ENCODE data around the gene RASGRF2.
A peak's percentile ranks its signal among the peaks of the same experiment; 100 is the strongest.

Gene RASGRF2

GRCh38 chr5:80951366-80951765, 8.8 kb upstream of the RASGRF2 start:
- Histone ChIP-seq H3K9me3 (ENCODE audit: control insufficient read depth, low read length) (no peaks in the 10 kb centered on the region), H3K27me3 (replicated peaks; ENCODE audit: control insufficient read depth, insufficient read depth, low read length, poor library complexity, severe bottlenecking) (no peaks in the 10 kb centered on the region), H3K4me1 (ENCODE audit: control insufficient read depth, insufficient read depth, low read length, poor library complexity, severe bottlenecking) (no peaks in the 10 kb centered on the region), H3K27ac (ENCODE audit: insufficient read depth, low read length, poor library complexity, severe bottlenecking) (no peak overlapping the region), H3K36me3 (ENCODE audit: control insufficient read depth, insufficient read depth, low read length) (no peaks in the 10 kb centered on the region), H3K4me3 (ENCODE audit: insufficient read depth, low read depth, low read length, poor library complexity, severe bottlenecking) (no peak overlapping the region)
- no peak for DNase-seq

GRCh38 chr5:80953587-80953986, 6.6 kb upstream of the RASGRF2 start:
- Histone ChIP-seq H3K36me3 (ENCODE audit: control insufficient read depth, insufficient read depth, low read length) (no peaks in the 10 kb centered on the region), H3K4me1 (ENCODE audit: control insufficient read depth, insufficient read depth, low read length, poor library complexity, severe bottlenecking) (no peaks in the 10 kb centered on the region), H3K4me3 (ENCODE audit: insufficient read depth, low read depth, low read length, poor library complexity, severe bottlenecking) (no peak overlapping the region), H3K9me3 (ENCODE audit: control insufficient read depth, low read length) (no peaks in the 10 kb centered on the region), H3K27me3 (replicated peaks; ENCODE audit: control insufficient read depth, insufficient read depth, low read length, poor library complexity, severe bottlenecking) (no peaks in the 10 kb centered on the region), H3K27ac (ENCODE audit: insufficient read depth, low read length, poor library complexity, severe bottlenecking) (no peak overlapping the region)
- no peak for DNase-seq

GRCh38 chr5:80955082-80955590, 5.0 kb upstream of the RASGRF2 start:
- no peaks in the 10 kb centered on the region for H3K27me3 ChIP-seq (replicated peaks; ENCODE audit: control insufficient read depth, insufficient read depth, low read length, poor library complexity, severe bottlenecking)
- no peaks in the 10 kb centered on the region for H3K36me3 ChIP-seq (ENCODE audit: control insufficient read depth, insufficient read depth, low read length)
- no peak overlapping the region for H3K4me3 ChIP-seq (ENCODE audit: insufficient read depth, low read depth, low read length, poor library complexity, severe bottlenecking)
- peaks cover 4% of the 10 kb centered on the region for H3K4me1 ChIP-seq (ENCODE audit: control insufficient read depth, insufficient read depth, low read length, poor library complexity, severe bottlenecking)
- no peaks in the 10 kb centered on the region for H3K9me3 ChIP-seq (ENCODE audit: control insufficient read depth, low read length)
- no peak for DNase-seq
- H3K27ac ChIP-seq (ENCODE audit: insufficient read depth, low read length, poor library complexity, severe bottlenecking) = no peak overlapping the region

- DNase-seq = no peak
- H3K4me1 ChIP-seq (ENCODE audit: control insufficient read depth, insufficient read depth, low read length, poor library complexity, severe bottlenecking) = peaks cover 4% of the 10 kb centered on the region
- H3K27ac ChIP-seq (ENCODE audit: insufficient read depth, low read length, poor library complexity, severe bottlenecking) = no peak overlapping the region
- no peaks in the 10 kb centered on the region for H3K36me3 ChIP-seq (ENCODE audit: control insufficient read depth, insufficient read depth, low read length)
- H3K9me3 ChIP-seq (ENCODE audit: control insufficient read depth, low read length) = no peaks in the 10 kb centered on the region
- H3K4me3 ChIP-seq (ENCODE audit: insufficient read depth, low read depth, low read length, poor library complexity, severe bottlenecking) = no peak overlapping the region
- H3K27me3 ChIP-seq (replicated peaks; ENCODE audit: control insufficient read depth, insufficient read depth, low read length, poor library complexity, severe bottlenecking) = no peaks in the 10 kb centered on the region
Observed at GRCh38 chr5:80956272-80956671, 3.9 kb upstream of the RASGRF2 start.

- H3K9me3 ChIP-seq (ENCODE audit: control insufficient read depth, low read length) = no peaks in the 10 kb centered on the region
- no peaks in the 10 kb centered on the region for H3K27me3 ChIP-seq (replicated peaks; ENCODE audit: control insufficient read depth, insufficient read depth, low read length, poor library complexity, severe bottlenecking)
- no peaks in the 10 kb centered on the region for H3K36me3 ChIP-seq (ENCODE audit: control insufficient read depth, insufficient read depth, low read length)
- H3K4me3 ChIP-seq (ENCODE audit: insufficient read depth, low read depth, low read length, poor library complexity, severe bottlenecking) = no peak overlapping the region
- peaks cover 4% of the 10 kb centered on the region for H3K4me1 ChIP-seq (ENCODE audit: control insufficient read depth, insufficient read depth, low read length, poor library complexity, severe bottlenecking)
- DNase-seq = no peak
- no peak overlapping the region for H3K27ac ChIP-seq (ENCODE audit: insufficient read depth, low read length, poor library complexity, severe bottlenecking)
Observed at GRCh38 chr5:80957031-80957761, 3.0 kb upstream of the RASGRF2 start.

- no peak overlapping the region for H3K4me3 ChIP-seq (ENCODE audit: insufficient read depth, low read depth, low read length, poor library complexity, severe bottlenecking)
- H3K27me3 ChIP-seq (replicated peaks; ENCODE audit: control insufficient read depth, insufficient read depth, low read length, poor library complexity, severe bottlenecking) = no peaks in the 10 kb centered on the region
- H3K4me1 ChIP-seq (ENCODE audit: control insufficient read depth, insufficient read depth, low read length, poor library complexity, severe bottlenecking) = peaks cover 4% of the 10 kb centered on the region
- no peak for DNase-seq
- no peak overlapping the region for H3K27ac ChIP-seq (ENCODE audit: insufficient read depth, low read length, poor library complexity, severe bottlenecking)
- no peaks in the 10 kb centered on the region for H3K9me3 ChIP-seq (ENCODE audit: control insufficient read depth, low read length)
- H3K36me3 ChIP-seq (ENCODE audit: control insufficient read depth, insufficient read depth, low read length) = no peaks in the 10 kb centered on the region
Observed at GRCh38 chr5:80958616-80959015, 1.5 kb upstream of the RASGRF2 start.

GRCh38 chr5:80959138-80959537, 1.0 kb upstream of the RASGRF2 start:
- Histone ChIP-seq H3K27me3 (replicated peaks; ENCODE audit: control insufficient read depth, insufficient read depth, low read length, poor library complexity, severe bottlenecking) (no peaks in the 10 kb centered on the region), H3K4me1 (ENCODE audit: control insufficient read depth, insufficient read depth, low read length, poor library complexity, severe bottlenecking) (peaks cover 4% of the 10 kb centered on the region), H3K36me3 (ENCODE audit: control insufficient read depth, insufficient read depth, low read length) (no peaks in the 10 kb centered on the region), H3K27ac (ENCODE audit: insufficient read depth, low read length, poor library complexity, severe bottlenecking) (no peak overlapping the region), H3K9me3 (ENCODE audit: control insufficient read depth, low read length) (no peaks in the 10 kb centered on the region), H3K4me3 (ENCODE audit: insufficient read depth, low read depth, low read length, poor library complexity, severe bottlenecking) (no peak overlapping the region)
- DNase-seq = no peak

GRCh38 chr5:80960531-80961375, 590 bp downstream of the RASGRF2 start:
- Histone ChIP-seq H3K27ac (ENCODE audit: insufficient read depth, low read length, poor library complexity, severe bottlenecking) (peak overlapping the region; percentile 49), H3K4me1 (ENCODE audit: control insufficient read depth, insufficient read depth, low read length, poor library complexity, severe bottlenecking) (peaks cover 6% of the 10 kb centered on the region), H3K9me3 (ENCODE audit: control insufficient read depth, low read length) (no peaks in the 10 kb centered on the region), H3K36me3 (ENCODE audit: control insufficient read depth, insufficient read depth, low read length) (no peaks in the 10 kb centered on the region), H3K4me3 (ENCODE audit: insufficient read depth, low read depth, low read length, poor library complexity, severe bottlenecking) (peak overlapping the region; percentile 60), H3K27me3 (replicated peaks; ENCODE audit: control insufficient read depth, insufficient read depth, low read length, poor library complexity, severe bottlenecking) (no peaks in the 10 kb centered on the region)
- DNase-seq = peak; percentile 15 to 33 (median 19)

GRCh38 chr5:80961376-80962281, 1.5 kb downstream of the RASGRF2 start:
- DNase-seq = peak in 2 of 3 donors; percentile 6 to 20
- no peaks in the 10 kb centered on the region for H3K9me3 ChIP-seq (ENCODE audit: control insufficient read depth, low read length)
- H3K27me3 ChIP-seq (replicated peaks; ENCODE audit: control insufficient read depth, insufficient read depth, low read length, poor library complexity, severe bottlenecking) = no peaks in the 10 kb centered on the region
- peak overlapping the region; percentile 60 for H3K4me3 ChIP-seq (ENCODE audit: insufficient read depth, low read depth, low read length, poor library complexity, severe bottlenecking)
- H3K4me1 ChIP-seq (ENCODE audit: control insufficient read depth, insufficient read depth, low read length, poor library complexity, severe bottlenecking) = peaks cover 6% of the 10 kb centered on the region
- H3K27ac ChIP-seq (ENCODE audit: insufficient read depth, low read length, poor library complexity, severe bottlenecking) = peak overlapping the region; percentile 49
- H3K36me3 ChIP-seq (ENCODE audit: control insufficient read depth, insufficient read depth, low read length) = no peaks in the 10 kb centered on the region

All from effector memory CD4-positive, alpha-beta T cell (primary cell).